Testis (tissue), 3 donors: ENCODE data around the gene TUBE1. TPM values are rescaled to one million over a fixed set of nuclear protein-coding genes. Genes with fewer than 3 reads are reported as not detected.
"Not testable (repeated sequence)": the region's sequence is repeated elsewhere in the genome, so short reads cannot be mapped to it uniquely, and the experiment has no call there.

Source experiments
- DNase-seq: peaks from one replicate; pipeline ENCODE4 v3.0.0-alpha.2; 2019
- H3K27ac ChIP-seq, 2 donors: fragments of 200-600 bp; sonication (generic); one replicate each; pipeline ENCODE4 v1.5.1; 2019
- H3K27me3 ChIP-seq: fragments of 200-600 bp; sonication (generic); one replicate; pipeline ENCODE4 v1.5.1; 2019
- H3K36me3 ChIP-seq: fragments of 200-600 bp; sonication (generic); one replicate; pipeline ENCODE4 v1.5.1; 2017; ENCODE audit warnings: low read depth; ENCODE audit errors: missing control alignments
- H3K4me1 ChIP-seq: fragments of 200-600 bp; sonication (generic); one replicate; pipeline ENCODE4 v1.5.1; 2019
- H3K4me3 ChIP-seq, 2 donors: fragments of 200-600 bp; sonication (generic); one replicate each; pipeline ENCODE4 v1.5.1; 2017 to 2019
- H3K9me3 ChIP-seq: fragments of 200-600 bp; sonication (generic); one replicate; pipeline ENCODE4 v1.5.1; 2017
- CTCF ChIP-seq, 3 experiments: fragments of 450-650 bp in 2 of 3; fragments of 200-600 bp in 1 of 3; sonication (generic) in 1 of 3; IDR thresholded peaks; one replicate each; pipeline ENCODE4 v1.5.1; 2016 to 2019; ENCODE audit warnings: antibody characterized with exemption in 3 of 3, mild to moderate bottlenecking in 2 of 3, moderate library complexity in 1 of 3
- POLR2A ChIP-seq: fragments of 450-650 bp; IDR thresholded peaks from one replicate; pipeline ENCODE4 v1.6.1; 2017; ENCODE audit warnings: antibody characterized with exemption, mild to moderate bottlenecking, moderate library complexity
- WGBS, 2 donors: methylation state at CpG; one replicate each; pipeline ENCODE4 v1.1.5; 2018; 5-methylcytosine and 5-hydroxymethylcytosine counted together
- intact Hi-C: fragments of 100-400 bp; cut with DNase I; formaldehyde crosslinking; loops from one replicate; pipeline ENCODE4 v1.15.1; 2023; ENCODE audit warnings: low total_unique reads
- polyA plus RNA-seq: library from polyadenylated mRNA; stranded (reverse); fragments of 350-450 nt; fragmentation: Illumina TruSeq; extraction: RNeasy Lipid Tissue Mini Kit (QIAGEN cat#74804); gene quantifications from one replicate; pipeline ENCODE4 v1.2.3, GENCODE V29; 2014; ENCODE audit warnings: low read depth, low replicate concordance; ENCODE audit not compliant: insufficient read depth
- total RNA-seq, 2 donors: library from RNA; depleted of rRNA; stranded (reverse); fragments of >200 nt; gene quantifications; one replicate each; pipeline ENCODE4 v1.2.3, GENCODE V29; 2016

Gene TUBE1
- total and polyA plus RNA-seq, 3 donors from 2014 or later, result 59.3 to 76.3 (median 62.1) TPM

DNA sequence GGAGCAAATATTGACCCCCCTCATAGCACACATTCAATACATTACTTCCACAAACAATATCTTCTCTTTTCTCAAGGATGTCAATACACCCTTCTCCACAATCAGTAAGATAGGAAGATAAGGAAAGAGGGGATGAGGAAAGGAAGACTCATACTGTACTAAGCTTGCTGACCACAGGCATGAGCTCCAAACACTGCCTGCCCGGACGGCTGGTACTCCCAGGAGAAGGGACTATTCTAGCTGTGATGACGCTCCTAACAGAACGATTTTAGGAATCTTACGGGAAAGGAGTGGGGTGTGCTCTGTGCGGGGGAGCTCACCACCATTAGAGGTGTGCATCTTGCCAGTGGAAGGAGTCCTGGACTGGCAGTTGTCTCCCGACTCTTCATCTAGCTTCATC lies 37.3 kb downstream of the TUBE1 start:
- TF ChIP-seq POLR2A (no peak), CTCF (IDR thresholded peaks at IDR 0.05) (no peak)
- Histone ChIP-seq H3K27ac (no peak overlapping the region), H3K36me3 (no peaks in the 10 kb centered on the region), H3K4me1 (no peaks in the 10 kb centered on the region), H3K27me3 (no peaks in the 10 kb centered on the region), H3K4me3 (no peak overlapping the region), H3K9me3 (no peaks in the 10 kb centered on the region)
- 83 to 94% methylated on average over 7 of the region's 7 CpGs for WGBS, 2 donors
- intact Hi-C loops, result loop anchor here (10.0 kb wide), 2 partner anchors 335 to 795 kb away; a partner anchor contains a TSS
- no peak for DNase-seq

DNA sequence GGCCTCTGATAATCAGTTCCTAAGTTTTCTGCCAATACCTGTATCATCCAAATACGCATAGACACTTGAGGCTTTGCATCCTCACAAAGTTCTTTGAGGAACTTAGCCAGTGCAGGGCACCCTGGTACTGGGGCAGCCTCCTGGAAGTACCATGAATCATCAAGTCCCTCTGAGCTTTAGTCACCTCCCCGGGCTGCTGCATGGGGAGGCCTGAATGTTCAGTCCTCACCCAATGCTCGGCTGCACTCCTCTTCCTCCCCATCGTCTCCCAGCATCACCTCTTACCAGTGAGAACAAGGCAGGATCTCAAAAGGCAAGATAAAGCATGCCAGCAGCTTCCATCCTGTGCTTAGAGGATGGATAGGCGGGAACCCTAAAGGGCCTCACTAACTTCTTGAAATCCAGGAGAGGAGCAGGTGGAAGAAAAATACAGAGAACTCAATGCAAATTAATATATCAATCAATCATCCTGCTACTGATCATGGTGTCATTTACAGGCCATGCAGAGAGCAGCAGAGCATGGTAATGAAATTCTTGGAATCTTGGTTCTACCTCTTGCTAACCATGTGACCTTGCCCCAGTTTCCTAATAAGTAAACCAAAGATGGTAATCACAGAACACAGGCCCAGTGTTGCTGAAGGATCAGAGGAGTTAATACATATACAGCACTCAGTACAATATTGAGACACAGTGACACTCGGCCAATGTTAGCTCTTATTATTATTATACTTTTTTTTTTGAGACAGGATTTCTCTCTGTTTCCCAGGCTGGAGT lies 38.1 kb downstream of the TUBE1 start:
- intact Hi-C loops, result loop anchor here (10.0 kb wide), 2 partner anchors 334 to 794 kb away; a partner anchor contains a TSS
- H3K36me3 ChIP-seq, result no peaks in the 10 kb centered on the region
- 73 to 83% methylated on average over 4 to 6 of the region's 6 CpGs for WGBS, 2 donors
- no peak for DNase-seq
- H3K4me3 ChIP-seq, result no peak overlapping the region
- no peaks in the 10 kb centered on the region for H3K4me1 ChIP-seq
- TF ChIP-seq CTCF (IDR thresholded peaks at IDR 0.05) (no peak), POLR2A (no peak)
- H3K27ac ChIP-seq, result no peak overlapping the region
- H3K9me3 ChIP-seq, result no peaks in the 10 kb centered on the region
- H3K27me3 ChIP-seq, result no peaks in the 10 kb centered on the region

DNA sequence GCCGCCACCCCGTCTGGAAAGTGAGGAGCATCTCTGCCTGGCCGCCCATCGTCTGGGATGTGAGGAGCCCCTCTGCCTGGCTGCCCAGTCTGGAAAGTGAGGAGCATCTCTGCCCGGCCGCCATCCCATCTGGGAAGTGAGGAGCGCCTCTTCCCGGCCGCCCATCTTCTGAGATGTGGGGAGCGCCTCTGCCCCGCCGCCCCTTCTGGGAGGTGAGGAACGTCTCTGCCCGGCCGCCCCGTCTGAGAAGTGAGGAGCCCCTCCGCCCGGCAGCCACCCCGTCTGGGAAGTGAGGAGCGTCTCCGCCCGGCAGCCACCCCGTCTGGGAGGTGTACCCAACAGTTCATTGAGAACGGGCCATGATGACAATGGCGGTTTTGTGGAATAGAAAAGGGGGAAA lies 39.8 kb downstream of the TUBE1 start:
- H3K9me3 ChIP-seq, DNase-seq, H3K4me1 ChIP-seq, H3K27me3 ChIP-seq, H3K4me3 ChIP-seq, H3K36me3 ChIP-seq, H3K27ac ChIP-seq: not testable (repeated sequence)
- intact Hi-C loops, result loop anchor here (10.0 kb wide), 2 partner anchors 333 to 793 kb away; a partner anchor contains a TSS
- 83 to 89% methylated on average over 1 to 23 of the region's 25 CpGs for WGBS, 2 donors

DNA sequence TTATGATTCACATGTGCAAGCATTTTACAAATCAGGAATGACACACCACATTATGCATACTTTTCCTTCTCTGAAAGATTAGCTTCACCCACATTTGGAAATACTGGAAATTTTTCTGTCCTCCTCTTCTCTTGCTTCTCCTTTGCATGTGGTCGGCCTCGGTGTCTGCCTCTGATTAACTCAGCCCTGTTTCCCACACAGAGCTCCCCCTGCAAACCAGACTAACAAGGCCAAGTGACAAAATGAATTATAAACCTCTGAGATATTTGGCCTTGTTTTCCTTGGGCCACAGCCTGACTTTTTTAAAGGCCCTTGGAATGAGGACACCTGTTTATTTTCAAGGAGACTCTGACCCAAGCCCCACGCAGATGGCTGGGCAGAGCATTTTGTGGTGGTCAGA lies 42.4 kb downstream of the TUBE1 start:
- Histone ChIP-seq H3K27ac (no peak overlapping the region), H3K4me3 (no peak overlapping the region), H3K27me3 (no peaks in the 10 kb centered on the region), H3K9me3 (no peaks in the 10 kb centered on the region), H3K36me3 (no peaks in the 10 kb centered on the region), H3K4me1 (no peaks in the 10 kb centered on the region)
- no peak for TF ChIP-seq CTCF (IDR thresholded peaks at IDR 0.05)
- no peak for TF ChIP-seq POLR2A
- DNase-seq, result no peak
- WGBS, 2 donors, result 47 to 50% methylated on average over 3 of the region's 3 CpGs
- intact Hi-C loops, result loop anchor here (5.0 to 10.0 kb wide), 3 partner anchors 173 to 790 kb away; partner anchors contain the start of gene FYN

DNA sequence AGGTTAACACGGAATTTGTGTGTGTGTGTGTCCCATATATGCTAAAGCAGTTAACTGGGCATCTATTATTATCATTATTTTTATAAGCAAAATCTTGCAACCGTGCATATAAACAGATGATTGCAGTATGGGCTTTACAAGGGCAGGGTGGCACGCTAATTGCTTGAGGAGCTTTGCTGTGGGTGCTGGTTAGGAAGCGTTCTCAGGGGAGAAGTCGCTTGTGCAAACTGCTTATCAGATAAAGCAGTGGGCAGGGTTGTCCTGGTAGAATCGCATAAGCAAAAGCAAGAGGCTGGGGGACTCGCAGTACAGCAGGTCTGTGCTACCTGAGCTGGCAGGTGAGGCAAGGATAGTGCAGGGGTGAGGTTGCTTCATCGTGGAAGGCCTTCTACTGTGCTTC lies 43.1 kb downstream of the TUBE1 start:
- Histone ChIP-seq H3K27me3 (no peaks in the 10 kb centered on the region), H3K4me1 (no peaks in the 10 kb centered on the region), H3K27ac (no peak overlapping the region), H3K4me3 (peak overlapping the region in 1 of 2 donors; percentile 54), H3K36me3 (no peaks in the 10 kb centered on the region), H3K9me3 (no peaks in the 10 kb centered on the region)
- intact Hi-C loops, result loop anchor here (5.0 to 10.0 kb wide), 3 partner anchors 172 to 789 kb away; partner anchors contain the start of gene FYN
- TF ChIP-seq POLR2A (no peak), CTCF (IDR thresholded peaks at IDR 0.05) (no peak)
- DNase-seq, result no peak
- 63 to 66% methylated on average over 8 of the region's 8 CpGs for WGBS, 2 donors
